Caco-2 (cell line): Measurements from ENCODE around the gene PPP2R5C. TPM values are rescaled to one million over a fixed set of nuclear protein-coding genes. Genes with fewer than 3 reads are reported as not detected.
A peak's percentile ranks its signal among the peaks of the same experiment; 100 is the strongest.

Experiments
- BruUV-seq: library from RNA; stranded (reverse); fragments of 400-500 nt; replicated peaks from 2 replicates; lab custom pipeline; 2021; lab: Mats Ljungman, UMichigan
- CTCF ChIA-PET: fragments of 300-600 bp; sonication (Branson Sonifier 250); formaldehyde crosslinking; loops from one replicate; lab custom pipeline; 2022; ENCODE audit warnings: antibody characterized with exemption; lab: Charles Lee
- POLR2A ChIA-PET: fragments of 300-600 bp; sonication (Branson Sonifier 250); formaldehyde crosslinking; loops from one replicate; lab custom pipeline; 2022; ENCODE audit warnings: antibody characterized with exemption; lab: Charles Lee
- DNase-seq, 2 experiments: peaks; one replicate each; pipeline versions ENCODE4 v3.0.0 to v3.0.0-alpha.2; 2020 to 2022
- H3K27me3 ChIP-seq: replicated peaks from 2 replicates; pipeline ENCODE4 v1.6.0; 2011; ENCODE audit warnings: low read length; ENCODE audit not compliant: control insufficient read depth, insufficient read depth
- H3K36me3 ChIP-seq: 2 replicates; pipeline ENCODE4 v1.5.1; 2011; ENCODE audit warnings: low read length; ENCODE audit not compliant: control insufficient read depth, insufficient read depth
- H3K4me1 ChIP-seq: fragments of 250-450 bp; sonication (Bioruptor Pico); 2 replicates; pipeline ENCODE4 v1.5.1; 2020; ENCODE audit warnings: mild to moderate bottlenecking
- H3K4me3 ChIP-seq: 2 replicates; pipeline ENCODE4 v1.5.1; 2011; ENCODE audit warnings: low read depth, mild to moderate bottlenecking, control low read depth, low read length
- H3K9me3 ChIP-seq: fragments of 250-450 bp; sonication (Bioruptor Pico); 2 replicates; pipeline ENCODE4 v1.5.1; 2020; ENCODE audit warnings: mild to moderate bottlenecking, moderate library complexity
- H3K27ac Mint-ChIP-seq: one replicate; pipeline ENCODE4 v1.8.0; 2022; ENCODE audit warnings: mixed read lengths; ENCODE audit not compliant: unreplicated experiment
- H3K27me3 Mint-ChIP-seq: one replicate; pipeline ENCODE4 v1.8.0; 2022; ENCODE audit warnings: mixed read lengths; ENCODE audit not compliant: insufficient read depth, unreplicated experiment
- H3K36me3 Mint-ChIP-seq: one replicate; pipeline ENCODE4 v1.8.0; 2022; ENCODE audit warnings: mild to moderate bottlenecking, mixed read lengths; ENCODE audit not compliant: insufficient read depth, unreplicated experiment
- H3K4me1 Mint-ChIP-seq: one replicate; pipeline ENCODE4 v1.8.0; 2022; ENCODE audit warnings: low read depth, mixed read lengths; ENCODE audit not compliant: unreplicated experiment
- H3K4me3 Mint-ChIP-seq: one replicate; pipeline ENCODE4 v1.8.0; 2022; ENCODE audit warnings: mild to moderate bottlenecking, moderate library complexity, mixed read lengths; ENCODE audit not compliant: unreplicated experiment
- H3K9me3 Mint-ChIP-seq: one replicate; pipeline ENCODE4 v1.8.0; 2022; ENCODE audit warnings: mixed read lengths; ENCODE audit not compliant: unreplicated experiment
- CTCF ChIP-seq, 2 experiments: fragments of 200-600 bp in 1 of 2; IDR thresholded peaks; 1 replicate in 1 of 2; 2 replicates in 1 of 2; pipeline versions ENCODE4 v1.5.1 to v1.8.0; 2011 to 2022; ENCODE audit warnings: antibody characterized with exemption in 1 of 2, control low read depth in 1 of 2, inconsistent platforms in 1 of 2, low read depth in 1 of 2, low read length in 1 of 2, mild to moderate bottlenecking in 1 of 2, moderate library complexity in 1 of 2; ENCODE audit not compliant: insufficient read depth in 1 of 2, severe bottlenecking in 1 of 2, unreplicated experiment in 1 of 2
- intact Hi-C: fragments of 100-400 bp; cut with micrococcal nuclease; formaldehyde crosslinking; loops from one replicate; pipeline ENCODE4 v1.10.0; 2022; ENCODE audit not compliant: unreplicated experiment
- total RNA-seq: library from RNA; stranded (reverse); gene quantifications from 2 replicates; pipeline ENCODE4 v1.2.3, GENCODE V29; 2022

Gene PPP2R5C
- total RNA-seq, 1 experiment from 2014 or later: 97.5 TPM

- Mint-ChIP-seq H3K4me1 (peaks cover 5% of the 10 kb centered on the region), H3K36me3 (peaks cover 10% of the 10 kb centered on the region), H3K9me3 (no peaks in the 10 kb centered on the region), H3K27ac (peak overlapping the region; percentile 7), H3K27me3 (no peaks in the 10 kb centered on the region), H3K4me3 (no peak overlapping the region)
- no peaks in the 10 kb centered on the region for H3K9me3 ChIP-seq
- peaks cover 11% of the 10 kb centered on the region; the same call in 1 of the 2 replicates for H3K4me1 ChIP-seq
- no peaks in the 10 kb centered on the region for H3K36me3 ChIP-seq
- TF ChIP-seq CTCF (IDR thresholded peaks at IDR 0.05; ENCODE audit: insufficient read depth in 1 of 2, low read depth in 1 of 2, low read length in 1 of 2, severe bottlenecking in 1 of 2, unreplicated experiment in 1 of 2): peak; percentile 89 to 94
- no peak overlapping the region for H3K4me3 ChIP-seq
- CTCF ChIA-PET: interaction anchor here (0.5 to 1.4 kb wide), 7 partner anchors 13 to 356 kb away, joined by 3 to 4 read pairs (median 4); no protein-coding TSS in a partner anchor
- H3K27me3 ChIP-seq: no peaks in the 10 kb centered on the region
- BruUV-seq: no TSS peak
- POLR2A ChIA-PET: interaction anchor here (0.5 to 0.6 kb wide), 2 partner anchors 102 to 109 kb away, joined by 4 to 11 read pairs; no protein-coding TSS in a partner anchor
- DNase-seq: peak; percentile 80 to 83
- intact Hi-C loops: loop anchor here (2.0 to 10.0 kb wide), 4 partner anchors 84 to 356 kb away; partner anchors contain the start of gene ZNF839
Measured at GRCh38 chr14:101961011-101961721, 199.7 kb downstream of the PPP2R5C start.

GRCh38 chr14:101961746-101962502, 200.4 kb downstream of the PPP2R5C start:
- no peaks in the 10 kb centered on the region for H3K9me3 ChIP-seq
- no peaks in the 10 kb centered on the region for H3K27me3 ChIP-seq
- H3K27ac Mint-ChIP-seq: no peak overlapping the region
- no peaks in the 10 kb centered on the region for H3K27me3 Mint-ChIP-seq
- peak in 1 of 2 experiments; percentile 32 for DNase-seq
- POLR2A ChIA-PET: interaction anchor here (0.5 to 0.6 kb wide), 2 partner anchors 101 to 109 kb away, joined by 4 to 11 read pairs; no protein-coding TSS in a partner anchor
- CTCF ChIA-PET: interaction anchor here (0.7 to 1.4 kb wide), 6 partner anchors 14 to 355 kb away, joined by 3 to 4 read pairs (median 4); no protein-coding TSS in a partner anchor
- H3K9me3 Mint-ChIP-seq: no peaks in the 10 kb centered on the region
- H3K36me3 ChIP-seq: no peaks in the 10 kb centered on the region
- H3K4me3 Mint-ChIP-seq: no peak overlapping the region
- peaks cover 10% of the 10 kb centered on the region for H3K36me3 Mint-ChIP-seq
- H3K4me3 ChIP-seq: no peak overlapping the region
- intact Hi-C loops: loop anchor here (2.0 to 10.0 kb wide), 4 partner anchors 83 to 355 kb away; partner anchors contain the start of gene ZNF839
- peaks cover 5% of the 10 kb centered on the region for H3K4me1 Mint-ChIP-seq
- BruUV-seq: no TSS peak
- no peak for TF ChIP-seq CTCF (IDR thresholded peaks at IDR 0.05; ENCODE audit: insufficient read depth in 1 of 2, low read depth in 1 of 2, low read length in 1 of 2, severe bottlenecking in 1 of 2, unreplicated experiment in 1 of 2)
- peaks cover 18% of the 10 kb centered on the region for H3K4me1 ChIP-seq

GRCh38 chr14:101962503-101962874, 201.0 kb downstream of the PPP2R5C start:
- Mint-ChIP-seq H3K27ac (no peak overlapping the region), H3K4me1 (peaks cover 5% of the 10 kb centered on the region), H3K36me3 (peaks cover 10% of the 10 kb centered on the region), H3K27me3 (no peaks in the 10 kb centered on the region), H3K9me3 (no peaks in the 10 kb centered on the region), H3K4me3 (no peak overlapping the region)
- H3K27me3 ChIP-seq: no peaks in the 10 kb centered on the region
- H3K4me3 ChIP-seq: no peak overlapping the region
- no peaks in the 10 kb centered on the region for H3K9me3 ChIP-seq
- intact Hi-C loops: loop anchor here (5.0 to 10.0 kb wide), 3 partner anchors 82 to 355 kb away; partner anchors contain the start of gene ZNF839
- TF ChIP-seq CTCF (IDR thresholded peaks at IDR 0.05; ENCODE audit: insufficient read depth in 1 of 2, low read depth in 1 of 2, low read length in 1 of 2, severe bottlenecking in 1 of 2, unreplicated experiment in 1 of 2): no peak
- BruUV-seq: no TSS peak
- no peaks in the 10 kb centered on the region for H3K36me3 ChIP-seq
- CTCF ChIA-PET: no interaction called here
- DNase-seq: no peak
- H3K4me1 ChIP-seq: peaks cover 21% of the 10 kb centered on the region
- POLR2A ChIA-PET: no interaction called here
